DMS 273 treated with DMSO at 0.1 percent for 48 hours (cell line): ENCODE measurements around the gene HYAL2.

Experiments
- DNase-seq: peaks from one replicate; lab custom pipeline; 2025; lab: John Stamatoyannopoulos, UW

Gene HYAL2

DNA sequence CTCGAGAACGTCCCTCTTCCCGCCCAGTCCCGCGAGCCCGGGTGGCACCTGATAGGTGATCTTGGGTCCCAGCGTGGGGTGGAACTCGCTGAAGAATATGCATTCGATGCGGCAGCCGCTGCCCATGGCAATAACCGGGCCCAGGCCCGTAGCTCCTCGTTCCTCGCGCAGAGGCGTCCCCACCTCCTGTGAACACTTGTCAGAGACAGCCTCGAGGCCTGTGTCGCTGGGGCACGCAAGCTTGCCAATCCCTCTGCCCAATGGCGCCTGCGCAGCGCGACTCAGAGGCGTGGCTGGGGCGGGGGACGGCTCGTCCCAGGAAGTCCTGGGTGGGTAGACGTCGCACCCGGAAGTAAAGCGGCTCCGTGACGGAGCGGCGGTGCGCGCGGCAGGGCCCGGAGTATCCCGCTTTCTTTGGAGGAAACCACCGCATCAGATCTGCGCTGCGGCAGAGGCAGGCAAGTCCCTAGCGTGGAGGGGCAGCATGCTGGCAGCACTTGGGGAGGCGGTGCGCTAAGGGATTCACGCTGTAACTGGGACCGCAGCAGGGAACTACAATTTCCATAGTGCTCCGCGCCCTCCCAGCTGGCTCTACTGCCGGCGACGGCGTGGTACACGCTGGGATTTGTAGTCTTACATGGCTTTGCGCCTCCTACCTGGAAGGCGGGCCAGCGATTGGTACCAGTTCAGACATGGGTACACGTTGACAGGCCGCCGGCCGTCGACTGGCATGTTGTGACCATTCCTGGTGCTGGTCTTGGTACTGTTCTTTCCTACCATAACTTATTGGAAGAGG lies 28.2 kb upstream of the HYAL2 start, which contains the start of the genes CYB561D2 and NPRL2:
TSS of gene CYB561D2 (plus strand) at position 336 of the 796 bp plus-strand sequence. CDS start 572 bp downstream, outside the sequence.
TSS of gene NPRL2 (minus strand) at position 249 of the 796 bp plus-strand sequence. CDS start at position 126, 123 bp downstream.
- DNase-seq, result peak; percentile 78

- DNase-seq, result no peak
These were observed 27.6 kb upstream of the HYAL2 start for GRCh38 chr3:50350213-50350526.

DNA sequence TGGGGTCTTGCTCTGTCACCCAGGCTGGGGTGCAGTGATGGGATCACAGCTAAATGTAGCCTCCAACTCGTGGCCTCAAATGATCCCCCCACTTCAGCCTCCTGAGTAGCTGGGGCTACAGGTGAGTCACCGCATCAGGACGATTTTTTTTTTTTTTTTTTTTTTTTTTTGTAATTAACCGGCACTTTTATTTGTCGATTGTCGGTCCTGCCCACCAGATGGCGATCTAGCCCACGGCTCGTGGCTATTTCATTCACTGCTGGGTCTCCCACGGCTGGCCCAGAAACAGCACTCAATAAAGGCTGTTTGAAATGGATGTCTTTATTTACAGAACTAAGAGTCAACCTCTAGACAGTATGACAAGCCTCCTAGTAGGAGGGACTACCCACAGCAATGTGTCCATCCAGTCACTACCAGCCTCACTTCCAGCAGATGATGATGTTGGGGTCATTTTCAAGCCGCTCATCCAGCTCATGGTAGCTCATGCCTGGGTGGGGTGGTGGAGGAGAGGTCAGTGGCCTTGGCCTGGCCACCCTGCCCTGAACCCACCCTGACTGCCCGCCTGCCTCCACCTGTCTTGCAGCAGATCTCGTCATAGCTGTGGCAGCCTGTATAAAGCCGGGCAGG lies 24.8 kb upstream of the HYAL2 start:
- no peak for DNase-seq

- no peak for DNase-seq
These were observed 23.2 kb upstream of the HYAL2 start, which contains the start of gene ZMYND10 for GRCh38 chr3:50345586-50346234. Gene ZMYND10 (minus strand): TSS chr3:50345732. CDS start chr3:50345579, 153 bp downstream.

GRCh38 chr3:50345008-50345407 lies 22.5 kb upstream of the HYAL2 start:
- DNase-seq, result no peak

GRCh38 chr3:50342813-50343633 lies 20.5 kb upstream of the HYAL2 start:
- no peak for DNase-seq

DNA sequence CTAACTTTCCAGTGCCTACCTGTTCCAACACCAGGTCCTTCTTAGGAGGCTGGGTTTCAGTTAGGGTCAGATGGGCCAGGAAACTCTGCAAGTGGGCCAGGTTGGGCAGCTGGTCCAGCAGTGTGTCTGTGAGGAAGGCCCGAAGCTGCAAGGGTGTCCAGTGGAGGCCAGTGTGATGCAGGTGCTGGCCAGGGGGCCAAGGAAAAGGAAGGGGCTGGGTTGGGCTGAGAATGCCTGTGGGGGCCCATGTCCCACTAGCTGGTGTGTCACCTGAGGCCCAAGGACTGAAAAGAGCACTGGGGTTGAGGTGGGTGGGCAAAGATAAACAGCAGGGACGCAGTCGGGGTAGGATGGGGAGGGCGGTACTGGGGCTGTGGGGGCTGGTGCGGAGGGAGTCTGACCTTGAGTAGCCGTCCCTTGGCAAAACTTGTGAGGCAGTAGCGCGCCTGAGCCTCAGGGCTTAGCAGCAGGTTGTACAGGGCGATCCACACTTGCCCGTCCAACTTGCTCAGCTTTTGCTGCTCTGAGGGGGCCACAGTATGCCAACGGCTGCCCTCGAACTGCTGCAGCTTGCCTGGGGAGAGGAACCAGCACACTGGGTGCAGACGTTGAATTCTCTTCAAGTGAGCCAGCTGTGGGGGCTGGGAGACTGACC lies 19.6 kb upstream of the HYAL2 start:
- DNase-seq, result no peak

GRCh38 chr3:50341537-50341936 lies 19.0 kb upstream of the HYAL2 start:
- no peak for DNase-seq

DNA sequence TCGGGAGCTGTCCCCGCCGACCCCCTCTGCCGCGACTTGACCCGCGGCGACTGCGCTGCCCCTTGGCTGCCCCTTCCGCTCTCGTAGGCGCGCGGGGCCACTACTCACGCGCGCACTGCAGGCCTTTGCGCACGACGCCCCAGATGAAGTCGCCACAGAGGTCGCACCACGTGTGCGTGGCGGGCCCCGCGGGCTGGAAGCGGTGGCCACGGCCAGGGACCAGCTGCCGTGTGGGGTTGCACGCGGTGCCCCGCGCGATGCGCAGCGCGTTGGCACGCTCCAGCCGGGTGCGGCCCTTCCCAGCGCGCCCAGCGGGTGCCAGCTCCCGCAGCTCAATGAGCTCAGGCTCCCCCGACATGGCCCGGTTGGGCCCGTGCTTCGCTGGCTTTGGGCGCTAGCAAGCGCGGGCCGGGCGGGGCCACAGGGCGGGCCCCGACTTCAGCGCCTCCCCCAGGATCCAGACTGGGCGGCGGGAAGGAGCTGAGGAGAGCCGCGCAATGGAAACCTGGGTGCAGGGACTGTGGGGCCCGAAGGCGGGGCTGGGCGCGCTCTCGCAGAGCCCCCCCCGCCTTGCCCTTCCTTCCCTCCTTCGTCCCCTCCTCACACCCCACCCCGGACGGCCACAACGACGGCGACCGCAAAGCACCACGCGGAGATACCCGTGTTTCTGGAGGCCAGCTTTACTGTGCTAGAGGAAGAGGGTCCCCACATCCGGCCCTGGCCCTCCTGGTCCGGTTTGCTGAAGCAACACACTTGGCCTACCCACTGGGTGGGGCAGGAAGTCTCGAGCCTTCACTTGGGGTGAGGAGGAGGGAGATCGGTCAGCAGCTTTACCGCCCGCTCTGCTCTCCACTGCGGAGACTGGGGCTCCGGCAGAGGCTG lies 18.1 kb upstream of the HYAL2 start, which contains the start of gene RASSF1:
TSS of gene RASSF1 (minus strand) at position 389 of the 882 bp plus-strand sequence. CDS start at position 358, 31 bp downstream.
- DNase-seq, result no peak

- DNase-seq, result no peak
These were observed 17.6 kb upstream of the HYAL2 start for GRCh38 chr3:50340147-50340447.

DNA sequence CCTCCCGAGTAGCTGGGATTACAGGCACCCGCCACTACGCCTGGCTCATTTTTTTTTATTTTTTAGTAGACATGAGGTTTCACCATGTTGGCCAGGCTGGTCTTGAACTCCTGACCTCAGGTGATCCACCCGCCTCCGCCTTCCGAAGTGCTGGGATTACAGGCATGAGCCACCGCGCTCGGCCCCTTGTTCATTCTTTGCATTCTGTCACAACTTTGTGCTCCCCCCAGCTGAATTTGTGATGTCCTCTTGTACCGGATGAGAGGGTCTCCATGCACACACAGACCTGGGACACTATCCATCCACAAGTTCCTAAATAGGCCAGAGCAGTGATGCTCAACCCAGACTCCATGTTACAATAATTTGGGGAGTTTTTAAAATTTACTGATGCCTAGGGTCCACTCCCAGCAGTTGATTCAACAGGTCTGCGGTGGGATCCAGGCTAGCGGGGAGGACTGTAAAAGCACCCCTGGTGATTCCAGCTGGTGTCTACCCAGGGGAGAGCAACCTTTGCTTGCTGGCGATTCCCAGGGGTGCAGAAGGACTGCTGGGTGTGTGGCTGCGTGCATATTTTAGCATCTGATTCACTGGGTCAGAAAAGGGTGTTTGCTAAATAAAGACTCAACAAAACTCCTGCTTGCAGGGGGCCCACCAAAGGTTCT lies 17.1 kb upstream of the HYAL2 start:
- no peak for DNase-seq

GRCh38 chr3:50338965-50339364 lies 16.4 kb upstream of the HYAL2 start:
- no peak for DNase-seq

- peak; percentile 90 for DNase-seq
These were observed 14.8 kb upstream of the HYAL2 start for GRCh38 chr3:50337175-50337861.

DNA sequence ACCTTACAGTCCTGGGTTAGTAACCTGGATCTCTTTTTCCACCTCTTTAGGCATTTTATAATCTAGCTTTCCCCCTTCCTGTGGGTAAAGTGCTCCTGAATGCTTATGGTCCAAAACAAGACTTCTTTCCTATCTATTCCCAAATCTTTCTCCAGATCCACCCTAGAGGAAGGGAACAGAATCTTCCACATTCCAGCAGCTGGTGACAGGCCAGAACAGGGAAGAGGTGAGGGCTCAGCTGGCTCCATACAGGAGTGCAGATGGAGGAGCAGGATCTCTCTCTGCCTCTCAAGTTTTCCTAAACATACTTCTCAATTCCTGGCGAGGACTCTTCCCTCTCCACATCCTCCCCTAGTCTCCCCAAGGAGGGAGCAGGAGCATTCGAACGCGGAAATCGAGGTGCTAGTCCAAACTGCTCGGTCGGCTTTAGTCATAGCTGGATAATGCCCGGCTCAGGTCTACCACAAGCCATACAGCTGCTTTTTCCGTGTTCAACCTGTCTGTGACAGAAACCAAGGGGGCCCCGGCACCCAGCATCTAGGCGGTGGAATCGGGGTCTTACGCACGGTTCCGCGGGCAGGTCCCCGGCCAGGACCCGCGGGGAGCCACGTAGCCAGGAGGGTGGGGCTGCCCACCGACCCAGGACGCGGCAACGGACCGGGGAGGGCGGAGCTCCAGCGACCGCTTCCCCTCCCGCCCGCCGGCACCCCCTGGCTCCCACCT lies 14.1 kb upstream of the HYAL2 start:
- no peak for DNase-seq

DNA sequence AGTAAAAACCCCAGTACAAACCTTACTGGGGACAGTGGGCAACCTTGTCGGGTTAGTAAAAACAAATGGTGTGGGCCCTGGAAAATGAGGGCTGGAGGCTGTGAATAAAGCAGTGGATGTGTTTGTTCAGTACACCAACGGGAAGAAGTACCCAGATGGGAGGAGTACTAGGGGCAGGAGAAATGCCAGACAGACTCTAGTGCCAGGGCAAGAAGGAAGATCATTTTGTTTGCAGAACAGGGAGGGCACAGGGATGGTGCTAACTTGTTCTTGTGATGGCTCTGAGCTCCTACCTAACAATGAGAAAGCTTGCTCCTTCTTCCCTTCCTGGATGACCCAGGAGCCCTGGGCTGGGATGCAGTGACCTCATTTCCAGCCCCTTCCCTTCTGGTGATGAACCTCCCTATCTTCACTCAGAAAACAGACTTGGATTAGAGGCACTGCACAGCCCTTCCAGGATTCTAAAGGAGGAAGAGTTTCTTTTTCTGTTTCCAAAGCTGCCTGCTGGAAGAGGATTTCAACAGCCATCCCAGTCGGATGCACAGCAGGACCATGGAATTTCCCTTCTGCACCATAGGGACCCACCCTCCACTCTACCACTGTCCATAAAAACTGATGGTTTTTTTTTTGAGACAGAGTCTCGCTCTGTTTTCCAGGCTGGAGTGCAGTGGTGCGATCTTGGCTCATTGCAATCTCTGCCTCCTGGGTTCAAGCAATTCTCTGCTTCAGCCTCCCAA lies 12.0 kb upstream of the HYAL2 start:
- DNase-seq, result no peak

- no peak for DNase-seq
These were observed 11.3 kb upstream of the HYAL2 start for GRCh38 chr3:50333744-50334328.

- no peak for DNase-seq
These were observed 8.9 kb upstream of the HYAL2 start for GRCh38 chr3:50331364-50331907.
